GM21717 (cell line): ENCODE results near the gene HAUS5.
"Not testable (repeated sequence)": the region's sequence is repeated elsewhere in the genome, so short reads cannot be mapped to it uniquely, and the experiment has no call there.

Source experiments
- ATAC-seq: cut with Tn5 transposase; IDR thresholded peaks from one replicate; pipeline ENCODE4 v1.9.1; 2021; ENCODE audit warnings: mild to moderate bottlenecking, moderate library complexity; ENCODE audit not compliant: unreplicated experiment

HAUS5 gene

DNA sequence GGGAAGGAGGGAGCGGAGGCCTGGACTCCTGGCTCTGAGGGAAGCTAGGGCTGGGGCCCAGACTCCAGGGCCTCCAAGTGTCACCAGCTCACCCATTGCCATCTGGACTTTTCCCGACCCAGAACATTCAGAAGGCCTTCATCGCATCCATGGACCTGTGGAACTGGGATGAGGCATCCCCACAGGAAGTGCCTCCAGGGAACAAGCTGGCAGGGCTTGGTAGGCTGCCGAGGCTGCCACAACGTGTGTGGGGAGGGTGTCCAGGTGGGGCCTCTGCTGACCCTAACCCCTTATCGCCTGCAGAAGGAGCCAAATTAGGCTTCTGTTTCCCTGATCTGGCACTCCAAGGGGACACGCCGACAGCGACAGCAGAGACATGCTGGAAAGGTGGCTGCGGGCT, 29.8 kb downstream of the HAUS5 start:
- ATAC-seq: no peak

DNA sequence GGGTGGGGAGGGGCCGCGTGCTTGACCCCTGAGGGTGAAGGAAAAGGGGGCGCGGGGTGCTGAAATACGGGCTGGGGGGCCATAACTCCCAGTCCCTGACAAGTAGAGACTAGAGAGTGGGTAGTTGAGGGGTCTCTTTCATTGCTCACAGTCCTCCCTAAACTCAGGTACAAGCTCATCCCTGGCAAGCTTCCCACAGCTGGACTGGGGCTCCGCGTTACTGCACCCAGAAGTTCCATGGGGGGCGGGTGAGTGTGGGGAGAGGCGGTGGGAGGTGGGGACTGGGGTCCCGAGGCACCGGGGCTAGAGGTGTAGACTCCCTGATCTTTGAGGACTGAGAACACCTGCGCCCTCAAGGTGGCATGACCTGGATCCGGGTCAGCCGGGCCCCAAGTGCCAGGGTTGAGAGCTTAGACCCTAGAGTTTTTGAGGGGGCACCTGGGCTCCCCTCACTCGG, 30.3 kb downstream of the HAUS5 start:
- ATAC-seq: no peak

DNA sequence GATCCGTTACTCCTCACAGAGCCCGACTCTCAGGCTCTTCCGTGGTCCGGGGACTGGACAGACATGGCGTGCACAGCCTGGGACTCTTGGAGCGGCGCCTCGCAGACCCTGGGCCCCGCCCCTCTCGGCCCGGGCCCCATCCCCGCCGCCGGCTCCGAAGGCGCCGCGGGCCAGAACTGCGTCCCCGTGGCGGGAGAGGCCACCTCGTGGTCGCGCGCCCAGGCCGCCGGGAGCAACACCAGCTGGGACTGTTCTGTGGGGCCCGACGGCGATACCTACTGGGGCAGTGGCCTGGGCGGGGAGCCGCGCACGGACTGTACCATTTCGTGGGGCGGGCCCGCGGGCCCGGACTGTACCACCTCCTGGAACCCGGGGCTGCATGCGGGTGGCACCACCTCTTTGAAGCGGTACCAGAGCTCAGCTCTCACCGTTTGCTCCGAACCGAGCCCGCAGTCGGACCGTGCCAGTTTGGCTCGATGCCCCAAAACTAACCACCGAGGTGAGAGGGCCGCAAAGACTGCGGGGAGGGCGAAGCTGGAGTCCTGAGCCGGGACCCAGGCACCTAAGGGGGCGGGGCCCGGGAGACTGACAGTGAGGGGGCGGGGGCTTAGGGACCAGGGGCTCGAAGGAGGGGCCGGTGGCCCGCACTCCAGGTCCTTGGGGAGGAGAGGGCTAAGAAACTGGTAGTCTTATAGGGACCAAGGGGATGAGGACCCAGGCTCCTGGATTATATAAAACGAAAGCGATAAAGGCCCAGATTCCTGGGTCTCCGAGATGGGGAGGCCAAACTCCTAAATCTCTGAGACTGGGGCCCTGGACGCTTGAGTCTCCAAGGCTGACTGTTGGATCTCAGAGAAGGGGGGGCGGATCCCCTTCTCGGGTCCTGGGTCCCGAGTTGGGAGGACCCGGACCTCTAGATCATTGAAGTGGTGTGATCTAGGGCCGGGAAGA, 31.0 kb downstream of the HAUS5 start:
- ATAC-seq: peak; percentile 31

DNA sequence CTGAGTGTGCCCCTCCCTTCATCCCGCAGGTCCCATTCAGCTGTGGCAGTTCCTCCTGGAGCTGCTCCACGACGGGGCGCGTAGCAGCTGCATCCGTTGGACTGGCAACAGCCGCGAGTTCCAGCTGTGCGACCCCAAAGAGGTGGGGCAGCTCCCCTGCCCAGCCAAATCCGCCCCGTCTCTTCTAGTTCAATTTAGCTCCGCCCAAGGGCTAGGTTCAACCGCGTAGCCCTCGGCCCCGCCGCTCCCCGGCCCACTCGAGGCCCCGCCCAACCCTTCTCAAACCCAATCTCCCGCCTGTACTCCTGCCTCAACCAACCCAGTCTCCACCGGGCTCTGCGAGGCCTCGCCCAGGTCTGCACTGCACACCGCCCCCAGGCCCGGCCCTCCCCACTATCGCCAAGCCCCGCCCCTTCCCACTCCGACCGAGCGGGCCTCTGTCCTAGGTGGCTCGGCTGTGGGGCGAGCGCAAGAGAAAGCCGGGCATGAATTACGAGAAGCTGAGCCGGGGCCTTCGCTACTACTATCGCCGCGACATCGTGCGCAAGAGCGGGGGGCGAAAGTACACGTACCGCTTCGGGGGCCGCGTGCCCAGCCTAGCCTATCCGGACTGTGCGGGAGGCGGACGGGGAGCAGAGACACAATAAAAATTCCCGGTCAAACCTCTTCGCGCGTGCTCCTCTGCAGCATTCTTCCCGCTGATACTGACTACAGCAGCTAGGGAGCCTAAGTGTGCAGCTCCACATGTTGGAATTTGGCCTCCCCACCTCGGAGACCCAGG, 31.9 kb downstream of the HAUS5 start:
- peak; percentile 50 for ATAC-seq

GRCh38 chr19:35644987-35645679, 32.6 kb downstream of the HAUS5 start:
- no peak for ATAC-seq

DNA sequence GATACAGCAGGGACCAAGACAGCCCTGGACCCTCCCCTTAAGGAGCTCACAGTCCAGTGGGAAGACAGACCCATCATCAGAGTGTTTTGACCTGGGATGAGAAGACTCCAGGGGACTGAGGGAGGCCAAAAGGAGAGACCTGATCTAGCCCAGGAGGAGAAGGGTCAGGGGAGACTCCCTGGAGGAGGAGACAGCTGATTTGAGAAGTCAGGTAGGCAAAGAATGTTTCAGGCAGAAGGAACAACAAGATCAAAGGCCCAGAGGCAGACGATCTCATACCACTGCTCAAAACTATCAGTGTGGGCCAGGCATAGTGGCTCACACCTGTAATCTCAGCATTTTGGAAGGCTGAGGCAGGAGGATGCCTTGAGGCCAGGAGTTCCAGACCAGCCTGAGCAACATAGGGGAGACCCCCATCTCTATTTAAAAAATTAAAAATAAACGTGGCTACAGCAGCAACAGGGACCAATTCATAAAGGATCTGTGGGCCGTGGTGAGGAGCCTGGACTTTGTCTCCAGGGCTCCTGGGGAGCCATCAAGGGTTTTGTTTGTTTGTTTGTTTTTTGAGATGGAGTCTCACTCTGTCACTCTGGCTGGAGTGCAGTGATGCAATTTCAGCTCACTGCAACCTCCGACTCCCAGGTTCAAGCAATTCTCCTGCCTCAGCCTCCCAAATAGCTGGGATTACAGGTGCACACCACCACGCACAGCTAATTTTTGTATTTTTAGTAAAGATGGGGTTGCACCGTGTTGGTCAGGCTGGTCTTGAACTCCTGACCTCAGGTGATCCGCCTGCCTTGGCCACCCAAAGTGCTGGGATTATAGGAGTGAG, 33.4 kb downstream of the HAUS5 start:
- no peak for ATAC-seq

- ATAC-seq: peak; percentile 48
These were observed 35.8 kb downstream of the HAUS5 start, which contains the start of gene COX6B1 for GRCh38 chr19:35648017-35648961. Gene COX6B1, plus strand, starts transcription at chr19:35648323. Its CDS starts 2,921 bp downstream, at chr19:35651244.

DNA sequence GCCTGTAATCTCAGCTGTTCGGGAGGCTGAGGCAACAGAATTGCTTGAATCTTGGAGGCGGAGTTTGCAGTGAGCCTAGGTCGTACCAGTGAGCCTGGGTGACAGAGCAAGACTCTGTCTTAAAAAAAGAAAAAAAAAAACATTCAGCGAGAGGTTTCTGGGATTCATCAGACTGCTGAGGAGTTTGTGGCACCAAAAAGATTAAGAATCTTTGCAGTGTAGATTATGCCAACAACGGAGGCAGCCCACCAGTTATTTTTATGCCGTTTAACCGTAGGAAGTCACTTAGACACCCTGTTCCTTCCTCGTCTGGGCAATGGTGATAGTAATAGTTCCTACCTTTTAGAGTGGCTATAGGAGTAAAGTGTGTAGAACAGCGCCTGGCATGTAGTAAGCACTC, 38.0 kb downstream of the HAUS5 start:
- no peak for ATAC-seq

DNA sequence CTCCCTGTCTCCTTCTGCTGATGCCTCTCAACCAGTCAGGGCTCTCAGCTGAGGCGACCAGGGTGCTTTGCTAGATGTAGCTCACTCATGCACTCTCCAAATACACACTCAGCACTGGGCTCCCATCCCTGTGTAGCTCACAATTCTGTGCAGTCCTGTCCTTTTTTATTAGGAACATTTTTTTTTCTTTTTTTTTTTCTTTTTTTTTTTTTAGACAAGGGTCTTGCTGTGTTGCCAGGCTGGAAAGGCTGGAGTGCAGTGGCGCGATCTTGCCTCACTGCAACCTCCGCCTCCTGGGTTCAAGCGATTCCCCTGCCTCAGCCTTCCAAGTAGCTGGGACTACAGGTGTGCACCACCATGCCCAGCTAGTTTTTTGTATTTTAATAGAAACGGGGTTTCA, 42.3 kb downstream of the HAUS5 start:
- not testable (repeated sequence) for ATAC-seq

DNA sequence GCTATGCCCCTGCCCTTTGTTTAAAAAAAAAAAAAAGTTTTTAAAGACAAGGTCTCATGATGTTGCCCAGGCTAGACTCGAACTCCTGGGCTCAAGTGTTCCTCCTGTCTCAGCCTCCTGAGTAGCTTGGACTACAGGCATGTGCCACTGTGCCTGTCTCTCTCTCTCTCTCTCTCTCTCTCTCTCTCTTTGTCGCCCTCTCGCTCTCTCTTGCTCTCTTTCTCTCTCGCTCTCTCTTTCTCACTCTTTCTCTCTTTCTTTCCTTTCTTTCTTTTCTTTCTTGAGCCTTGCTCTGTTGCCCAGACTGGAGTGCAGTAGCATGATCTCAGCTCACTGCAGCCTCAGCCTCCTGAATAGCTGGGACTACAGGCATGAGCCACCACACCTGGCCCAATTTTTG, 43.1 kb downstream of the HAUS5 start:
- no peak for ATAC-seq

- ATAC-seq: no peak
These were observed 44.2 kb downstream of the HAUS5 start for GRCh38 chr19:35656700-35657099.

DNA sequence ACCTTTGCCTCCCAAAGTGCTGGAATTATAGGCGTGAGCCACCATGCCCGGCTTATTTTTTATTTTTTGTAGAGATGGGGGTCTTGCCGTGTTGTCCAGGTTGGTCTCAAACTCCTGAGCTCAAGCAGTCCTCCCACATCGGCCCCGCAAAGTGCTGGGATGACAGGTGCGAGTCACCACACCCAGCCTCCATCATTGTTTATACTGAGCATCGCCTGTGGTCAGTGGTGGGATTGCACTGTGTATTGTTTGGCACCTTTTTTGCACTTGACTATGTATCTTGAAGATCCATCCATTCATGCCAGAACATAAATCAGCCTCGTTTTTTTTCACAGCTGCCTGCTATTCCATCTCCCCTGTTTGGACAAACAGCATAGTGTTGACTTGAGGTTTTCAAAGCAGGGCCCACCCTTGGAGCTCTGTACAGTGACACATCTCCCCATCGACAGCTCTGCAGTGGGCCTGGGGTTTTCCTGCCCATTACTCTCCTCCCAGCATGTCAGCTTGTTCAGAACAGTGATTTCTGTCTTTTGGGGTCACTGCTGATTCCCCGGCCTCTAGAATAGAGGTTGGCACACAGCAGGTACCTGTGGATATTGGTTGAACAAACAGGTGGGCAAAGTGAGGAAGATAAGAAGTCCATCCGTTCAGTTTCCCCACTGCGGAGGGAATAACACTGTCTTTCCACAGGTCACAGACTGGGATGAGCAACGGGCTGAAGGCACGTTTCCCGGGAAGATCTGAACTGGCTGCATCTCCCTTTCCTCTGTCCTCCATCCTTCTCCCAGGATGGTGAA, 45.6 kb downstream of the HAUS5 start:
- no peak for ATAC-seq

GRCh38 chr19:35661995-35662340, 49.4 kb downstream of the HAUS5 start:
- no peak for ATAC-seq

GRCh38 chr19:35663981-35664380, 51.4 kb downstream of the HAUS5 start:
- no peak for ATAC-seq

GRCh38 chr19:35665157-35665556, 52.6 kb downstream of the HAUS5 start:
- no peak for ATAC-seq

- ATAC-seq: no peak
These were observed 53.1 kb downstream of the HAUS5 start for GRCh38 chr19:35665604-35666003.

- ATAC-seq: no peak
These were observed 53.8 kb downstream of the HAUS5 start, which contains the start of gene UPK1A for GRCh38 chr19:35666251-35666913. Gene UPK1A, plus strand, starts transcription at chr19:35666517. Its CDS starts 296 bp downstream, at chr19:35666813.

- no peak for ATAC-seq
These were observed 57.0 kb downstream of the HAUS5 start for GRCh38 chr19:35669566-35669965.
